Activated CD4-positive, alpha-beta T cell treated with anti-CD3 and anti-CD28 coated beads, Interleukin-10, Interleukin-2, amounts not matched to agents 100 ng/mL and 50 ng/mL, durations not matched to agents 16 hours and 8 hours (primary cell): ENCODE data around the gene LIFR.

Source experiments
- DNase-seq: peaks from one replicate; pipeline ENCODE4 v3.0.0-alpha.2; 2020

The LIFR gene

GRCh38 chr5:38515646-38516045 is 40.8 kb downstream of the LIFR start:
- no peak for DNase-seq

- DNase-seq, result no peak
Measured at GRCh38 chr5:38515092-38515491, 41.4 kb downstream of the LIFR start.

- no peak for DNase-seq
Measured at GRCh38 chr5:38509185-38509584, 47.3 kb downstream of the LIFR start.

- no peak for DNase-seq
Measured at GRCh38 chr5:38506302-38506701, 50.1 kb downstream of the LIFR start.

- no peak for DNase-seq
Measured at GRCh38 chr5:38500573-38501260, 55.7 kb downstream of the LIFR start.

GRCh38 chr5:38497946-38498345 is 58.5 kb downstream of the LIFR start:
- DNase-seq, result no peak

- DNase-seq, result no peak
Measured at GRCh38 chr5:38494763-38495162, 61.7 kb downstream of the LIFR start.

GRCh38 chr5:38494175-38494574 is 62.3 kb downstream of the LIFR start:
- DNase-seq, result no peak

- no peak for DNase-seq
Measured at GRCh38 chr5:38483805-38484398, 72.5 kb downstream of the LIFR start.

- DNase-seq, result no peak
Measured at GRCh38 chr5:38479315-38479904, 77.0 kb downstream of the LIFR start.

- no peak for DNase-seq
Measured at GRCh38 chr5:38478878-38479277, 77.6 kb downstream of the LIFR start.

- DNase-seq, result no peak
Measured at GRCh38 chr5:38478166-38478565, 78.3 kb downstream of the LIFR start.

- DNase-seq, result no peak
Measured at GRCh38 chr5:38473008-38473407, 83.4 kb downstream of the LIFR start.

- DNase-seq, result no peak
Measured at GRCh38 chr5:38472541-38472940, 83.9 kb downstream of the LIFR start.

- DNase-seq, result no peak
Measured at GRCh38 chr5:38471709-38472108, 84.7 kb downstream of the LIFR start.

- DNase-seq, result no peak
Measured at GRCh38 chr5:38469707-38470267, 86.7 kb downstream of the LIFR start.

GRCh38 chr5:38468978-38469706 is 87.3 kb downstream of the LIFR start:
- DNase-seq, result no peak

GRCh38 chr5:38468202-38468673 is 88.2 kb downstream of the LIFR start:
- no peak for DNase-seq

GRCh38 chr5:38467353-38468040 is 88.9 kb downstream of the LIFR start:
- DNase-seq, result no peak

- DNase-seq, result no peak
Measured at GRCh38 chr5:38466424-38467189, 89.8 kb downstream of the LIFR start.

- DNase-seq, result no peak
Measured at GRCh38 chr5:38465702-38466423, 90.6 kb downstream of the LIFR start.
